GM18511 (cell line): ENCODE measurements around the gene YPEL1.
"Not testable (repeated sequence)": the region's sequence is repeated elsewhere in the genome, so short reads cannot be mapped to it uniquely, and the experiment has no call there.

Experiments used
- ATAC-seq: cut with Tn5 transposase; IDR thresholded peaks from one replicate; pipeline ENCODE4 v1.9.1; 2021; ENCODE audit warnings: mild to moderate bottlenecking, moderate library complexity; ENCODE audit not compliant: unreplicated experiment

Gene YPEL1

GRCh38 chr22:21754523-21754922 lies 18.9 kb upstream of the YPEL1 start:
- ATAC-seq: no peak

GRCh38 chr22:21753374-21754111 lies 17.9 kb upstream of the YPEL1 start:
- ATAC-seq: no peak

GRCh38 chr22:21752276-21752675 lies 16.7 kb upstream of the YPEL1 start:
- no peak for ATAC-seq

DNA sequence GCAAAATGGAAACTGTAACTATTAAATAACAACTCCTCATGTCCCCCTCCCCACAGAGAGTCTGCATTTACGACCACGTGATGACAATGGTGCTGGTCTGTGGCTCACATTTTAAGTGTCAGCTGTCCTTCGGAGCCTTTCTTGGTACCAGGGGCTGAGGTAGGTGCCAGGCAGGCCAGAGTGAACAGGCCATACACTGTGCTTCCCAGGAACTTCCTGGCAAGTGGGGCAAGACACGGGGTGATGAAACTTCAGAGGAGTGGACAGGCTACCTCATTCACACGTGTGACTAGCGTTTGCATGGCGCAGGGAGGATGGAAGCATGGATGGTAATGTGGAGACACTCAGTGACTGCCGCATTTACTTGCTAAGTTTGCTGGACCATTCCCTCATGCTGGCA lies 10.4 kb upstream of the YPEL1 start:
- ATAC-seq: no peak

DNA sequence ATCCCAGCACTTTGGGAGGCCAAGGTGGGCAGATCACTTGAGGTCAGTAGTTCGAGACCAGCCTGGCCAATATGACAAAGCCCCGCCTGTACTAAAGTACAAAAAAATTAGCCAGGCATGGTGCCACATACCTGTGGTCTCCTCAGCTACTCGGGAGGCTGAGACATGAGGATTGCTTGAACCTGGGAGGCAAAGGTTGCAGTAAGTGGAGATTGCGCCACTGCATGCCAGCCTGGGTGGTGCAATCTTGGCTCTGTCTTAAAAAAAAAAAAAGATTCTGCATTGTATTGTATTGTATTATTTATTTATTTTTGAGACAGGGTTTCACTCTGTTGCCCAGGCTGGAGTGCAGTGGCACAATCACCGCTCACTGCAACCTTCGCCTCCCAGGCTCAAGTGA lies 9.3 kb upstream of the YPEL1 start:
- not testable (repeated sequence) for ATAC-seq

- ATAC-seq: no peak
Measured at GRCh38 chr22:21741790-21742189, 6.2 kb upstream of the YPEL1 start.

GRCh38 chr22:21741059-21741458 lies 5.5 kb upstream of the YPEL1 start:
- no peak for ATAC-seq

DNA sequence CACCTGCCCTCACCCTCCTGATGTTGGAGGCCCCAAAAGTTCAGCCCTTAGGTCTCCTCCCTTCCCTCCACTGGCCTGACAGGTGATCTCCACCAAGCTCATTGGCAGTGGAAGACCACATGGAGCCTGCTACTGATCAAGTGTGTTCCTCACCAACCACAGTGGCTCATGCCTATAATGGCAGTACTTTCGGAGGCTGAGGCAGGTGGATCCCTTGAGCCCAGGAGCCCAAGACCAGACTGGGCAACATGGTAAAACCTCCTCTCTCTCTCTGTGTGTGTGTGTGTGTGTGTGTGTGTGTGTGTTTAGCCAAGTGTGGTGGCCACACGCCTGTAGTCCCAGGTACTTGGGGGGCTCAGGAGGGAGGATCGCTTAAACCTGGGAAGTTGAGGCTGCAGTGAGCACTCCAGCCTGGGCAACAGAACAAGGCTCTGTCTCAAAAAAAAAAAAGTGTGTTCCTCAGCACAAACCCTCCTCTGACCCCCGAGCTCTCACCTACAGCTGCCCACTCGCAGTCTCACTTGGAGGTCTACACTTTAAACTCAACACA lies 4.3 kb upstream of the YPEL1 start:
- no peak for ATAC-seq

DNA sequence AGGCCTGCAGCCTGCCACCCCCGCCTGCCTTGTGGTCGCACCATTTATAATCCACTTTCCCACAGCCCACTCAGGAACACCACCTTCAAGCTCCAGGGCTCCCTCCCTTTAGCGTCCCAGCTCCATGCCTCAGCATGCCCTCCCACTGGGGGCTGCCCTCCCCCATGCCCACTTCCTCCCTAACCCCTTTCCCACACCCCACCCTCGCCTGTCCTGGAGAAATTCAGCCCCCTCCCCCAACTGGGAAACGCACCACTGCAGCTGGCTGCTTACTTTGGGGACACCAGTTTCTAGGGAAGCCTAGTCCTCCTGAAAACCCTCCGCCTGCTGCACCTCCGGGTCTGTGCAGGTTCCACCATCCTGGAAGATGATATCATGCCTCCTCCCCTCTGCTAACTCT lies 3.4 kb upstream of the YPEL1 start:
- ATAC-seq: no peak

DNA sequence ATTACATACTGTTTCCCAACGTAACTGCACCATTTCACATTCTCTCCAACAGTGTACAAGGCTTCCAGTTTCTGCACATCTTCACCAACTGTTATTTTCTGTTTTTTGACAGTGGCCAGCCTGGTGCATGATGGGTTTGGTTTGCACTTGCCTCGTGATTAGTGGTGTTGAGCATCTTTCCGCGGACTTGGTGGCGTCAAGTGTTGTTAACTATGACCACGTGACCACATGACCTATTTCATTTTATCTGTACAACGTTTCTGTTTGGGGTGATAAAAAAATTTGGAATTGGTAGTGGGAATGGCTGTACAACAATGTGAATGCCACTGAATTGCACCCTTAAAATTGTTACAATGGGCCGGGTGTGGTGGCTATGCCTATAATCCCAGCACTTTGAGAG lies 2.5 kb upstream of the YPEL1 start:
- no peak for ATAC-seq

- no peak for ATAC-seq
Measured at GRCh38 chr22:21736948-21737347, 1.4 kb upstream of the YPEL1 start.

DNA sequence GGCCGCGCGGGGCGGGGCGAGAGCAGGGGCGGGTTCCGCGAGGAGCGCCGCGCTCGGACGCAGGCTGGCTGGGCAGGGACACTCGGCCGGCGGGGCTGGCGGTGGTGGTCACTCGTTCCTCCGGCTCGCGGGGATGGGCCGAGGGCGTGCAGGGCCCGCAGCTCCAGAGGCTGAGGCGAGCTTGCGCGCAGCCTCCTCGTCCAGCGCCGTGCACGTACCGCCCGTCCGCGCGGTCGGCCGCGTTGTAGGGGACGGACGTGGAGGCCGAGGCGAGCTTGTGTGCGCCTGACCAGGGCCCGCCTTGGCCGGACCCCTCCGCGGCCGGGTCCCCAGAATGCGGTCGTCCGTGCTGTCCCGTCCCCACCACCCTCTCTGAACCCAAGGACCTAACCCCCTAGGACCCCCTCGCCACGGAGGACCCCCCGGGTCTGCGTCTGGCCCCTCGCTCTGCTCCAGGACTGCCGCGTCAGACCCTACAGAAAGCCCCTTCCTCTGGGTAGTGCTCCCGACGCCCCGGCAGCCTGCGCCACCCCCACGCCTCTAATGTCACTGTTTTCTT lies 569 bp upstream of the YPEL1 start:
- no peak for ATAC-seq

DNA sequence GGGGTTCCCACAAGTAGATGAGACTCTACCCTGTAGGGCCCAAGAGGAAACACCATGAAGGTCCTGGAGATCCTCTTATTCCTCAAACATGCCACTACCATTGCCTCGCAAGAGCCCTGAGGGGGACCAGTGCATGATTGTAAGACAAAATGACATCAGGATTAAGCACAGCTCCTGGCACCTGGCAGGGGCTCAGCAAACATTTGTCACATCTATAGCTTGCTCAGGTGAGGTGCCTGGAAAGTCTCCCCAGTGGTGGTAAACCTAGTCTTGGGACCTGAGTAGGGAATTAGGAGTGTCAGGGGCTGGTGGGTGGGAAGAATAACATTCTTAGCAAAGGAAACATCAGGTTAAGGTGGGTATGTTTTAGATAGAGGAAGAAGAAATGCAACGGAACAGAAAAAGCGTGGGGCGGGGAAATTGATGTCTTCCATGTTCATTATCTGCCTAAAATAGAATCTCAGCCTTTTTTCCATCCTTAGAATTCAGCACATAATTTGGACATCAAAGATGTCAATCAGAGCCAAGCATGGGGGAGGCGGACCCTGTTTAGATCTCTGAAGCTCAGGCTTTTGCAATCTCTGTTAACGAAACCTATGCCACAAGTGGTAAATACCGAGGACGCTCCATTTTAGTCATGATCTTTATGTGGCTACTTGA lies 924 bp downstream of the YPEL1 start:
- ATAC-seq: no peak

DNA sequence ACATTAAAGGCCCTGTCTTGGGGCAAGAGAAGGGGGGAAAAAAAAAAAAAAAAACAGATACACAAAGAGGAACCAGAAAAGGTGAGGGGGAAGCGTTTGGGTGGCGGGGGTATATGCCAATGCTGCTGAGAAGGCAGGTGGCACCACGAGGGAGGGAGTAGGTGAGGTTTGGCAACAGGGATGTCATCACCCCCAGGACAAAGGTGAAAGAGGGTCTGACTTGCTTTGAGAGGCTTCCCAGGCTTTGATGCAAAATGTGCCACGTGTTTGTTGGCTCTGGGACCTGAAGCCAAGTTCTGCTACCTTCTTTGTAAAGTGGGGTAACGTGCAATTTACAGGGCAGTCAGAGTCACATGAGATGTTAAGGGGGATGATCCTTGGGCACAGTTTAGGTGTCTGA lies 4.1 kb downstream of the YPEL1 start:
- ATAC-seq: no peak

GRCh38 chr22:21730535-21731308 lies 4.9 kb downstream of the YPEL1 start:
- ATAC-seq: no peak

GRCh38 chr22:21729184-21729583 lies 6.4 kb downstream of the YPEL1 start:
- ATAC-seq: not testable (repeated sequence)

DNA sequence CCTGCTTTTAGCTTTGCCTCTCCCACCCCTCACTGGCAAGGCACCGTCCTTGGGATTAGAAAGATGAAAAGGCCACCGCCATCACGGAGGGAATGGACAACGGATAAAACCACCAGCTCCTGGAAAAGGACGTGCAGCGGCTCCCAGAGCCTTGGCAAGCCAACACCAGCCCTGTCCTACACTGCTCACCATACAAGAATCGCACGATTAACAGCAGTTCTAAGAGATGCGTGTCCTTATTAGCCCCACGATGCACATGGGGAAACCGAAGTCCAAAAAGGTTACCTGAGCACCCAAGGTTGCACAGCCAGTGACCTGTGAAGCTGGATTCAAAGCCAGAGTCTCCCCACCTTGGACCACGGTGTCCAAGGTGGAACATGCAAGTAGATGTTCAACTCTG lies 7.3 kb downstream of the YPEL1 start:
- no peak for ATAC-seq

DNA sequence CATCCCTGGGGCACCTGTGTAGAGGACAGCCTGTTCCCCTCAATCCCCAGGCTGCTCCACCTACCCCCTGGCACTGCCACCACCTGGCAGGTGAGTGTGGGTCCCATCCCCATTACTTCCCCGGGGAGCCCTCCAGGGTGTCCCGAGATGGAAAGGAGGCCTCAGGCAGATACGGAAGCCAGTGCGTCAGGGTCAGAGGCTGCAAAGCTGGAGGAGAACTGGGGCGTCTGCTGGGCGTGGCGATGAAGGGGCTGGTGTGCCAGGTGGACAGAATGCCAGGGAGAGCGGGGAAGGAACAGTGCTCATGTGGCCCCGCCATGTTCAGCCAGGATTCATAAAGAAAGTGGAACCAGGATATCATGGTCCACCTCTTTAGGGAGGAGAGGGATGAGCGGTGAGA lies 7.8 kb downstream of the YPEL1 start:
- ATAC-seq: no peak

DNA sequence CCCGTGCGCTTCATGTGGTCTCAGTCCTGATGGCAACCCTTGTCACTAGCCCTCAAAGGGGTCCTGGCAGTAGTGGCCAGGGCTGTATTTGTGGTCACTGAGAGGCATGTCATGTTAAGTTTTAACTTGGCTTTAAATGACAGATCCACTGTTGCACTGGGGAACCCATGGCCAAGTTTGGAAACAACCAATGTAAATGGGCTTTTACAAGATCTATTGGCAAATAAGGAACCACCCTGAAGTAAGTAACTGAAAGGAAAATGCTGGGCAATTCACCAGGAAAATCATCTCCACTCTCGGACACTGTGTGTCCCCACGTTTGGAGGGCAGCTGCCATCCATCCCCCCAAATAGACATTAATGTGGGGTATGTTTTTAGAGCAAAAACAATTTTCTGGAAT lies 8.4 kb downstream of the YPEL1 start:
- ATAC-seq: no peak

- no peak for ATAC-seq
Measured at GRCh38 chr22:21726650-21727049, 8.9 kb downstream of the YPEL1 start.

DNA sequence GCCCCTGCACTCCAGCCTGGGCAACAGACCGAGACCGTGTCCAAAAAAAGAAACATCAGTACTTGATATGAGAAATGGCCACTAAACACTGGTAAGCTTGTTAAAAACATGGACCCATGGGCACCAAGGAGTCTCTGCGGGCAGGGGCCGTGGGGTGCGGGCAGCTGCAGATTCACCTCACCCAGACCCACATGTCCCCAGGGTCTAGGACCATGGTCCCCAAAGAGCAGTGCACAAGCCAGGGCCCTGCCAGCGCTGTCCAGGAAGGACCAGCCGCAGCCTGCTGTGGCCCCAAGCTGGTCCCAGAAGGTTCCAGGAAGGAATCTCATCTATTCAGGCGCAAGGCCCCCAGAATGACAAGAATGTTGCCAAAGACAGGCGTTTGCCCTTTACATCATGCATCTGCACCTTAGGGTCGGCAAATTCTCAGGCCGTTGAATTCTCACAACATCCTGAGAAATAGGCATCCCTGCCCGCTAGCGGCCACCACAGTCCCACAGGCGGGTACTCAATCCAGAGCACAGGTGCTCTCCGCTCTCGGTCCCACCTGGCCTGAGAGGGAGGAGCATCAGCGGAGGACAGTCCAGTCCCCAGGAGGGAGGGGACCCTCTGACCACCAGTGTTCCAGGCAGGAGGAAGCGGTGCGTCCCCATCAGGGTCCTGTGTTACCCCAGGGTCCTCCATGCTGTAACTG lies 9.5 kb downstream of the YPEL1 start:
- no peak for ATAC-seq
